Spinal cord (tissue), 10 donors: Measurements from ENCODE around the gene TEX48. TPM values are rescaled to one million over a fixed set of nuclear protein-coding genes. Genes with fewer than 3 reads are reported as not detected.

Experiments used
- DNase-seq, 6 donors: peaks; one replicate each; pipeline versions ENCODE4 v3.0.0 to v3.0.0-alpha.2; 2013 to 2015; ENCODE audit warnings: low spot score in 6 of 6, low read depth in 4 of 6
- H3K27ac ChIP-seq: one replicate; pipeline ENCODE4 v1.5.1; 2013; ENCODE audit warnings: low read depth, low read length, control low read depth
- H3K27me3 ChIP-seq: one replicate; pipeline ENCODE4 v1.6.1; 2013; ENCODE audit warnings: low read length; ENCODE audit not compliant: control insufficient read depth, insufficient read depth
- H3K36me3 ChIP-seq: one replicate; pipeline ENCODE4 v1.6.1; 2013; ENCODE audit warnings: low read length; ENCODE audit not compliant: control insufficient read depth, insufficient read depth
- H3K4me1 ChIP-seq: one replicate; pipeline ENCODE4 v1.6.1; 2013; ENCODE audit warnings: low read length; ENCODE audit not compliant: control insufficient read depth, insufficient read depth
- H3K4me3 ChIP-seq: one replicate; pipeline ENCODE4 v1.5.1; 2013; ENCODE audit warnings: low read depth, low read length, control low read depth
- H3K9me3 ChIP-seq: one replicate; pipeline ENCODE4 v1.6.1; 2013; ENCODE audit warnings: low read length; ENCODE audit not compliant: control insufficient read depth, insufficient read depth
- WGBS: methylation state at CpG from one replicate; pipeline ENCODE4 v1.1.5; 2013; ENCODE audit warnings: missing lambda C conversion rate; ENCODE audit not compliant: insufficient coverage; 5-methylcytosine and 5-hydroxymethylcytosine counted together
- long read RNA-seq, 4 donors: transcript quantifications; one replicate each; lab custom pipeline, GENCODE V29; 2026
- polyA plus RNA-seq, 2 donors: library from polyadenylated mRNA; unstranded; fragments of 120-200 nt; gene quantifications; one replicate each; pipeline ENCODE4 v1.2.1, GENCODE V29; 2013; ENCODE audit not compliant: insufficient read length in 2 of 2
- total RNA-seq, 2 donors: library from RNA; depleted of rRNA in 1 of 2; stranded (reverse); fragments of 120-200 nt in 1 of 2; fragments of >200 nt in 1 of 2; gene quantifications; one replicate each; pipeline versions ENCODE4 v1.2.3 to v1.2.4, GENCODE V29; 2013 to 2014
- donor health status: healthy.

Gene TEX48, protein sequence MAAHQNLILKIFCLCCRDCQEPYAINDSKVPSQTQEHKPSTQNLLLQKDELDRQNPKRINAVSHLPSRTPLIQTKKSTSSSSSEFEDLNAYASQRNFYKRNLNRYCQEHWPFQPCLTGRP
- not detected for total RNA-seq
- polyA plus RNA-seq: not detected
- long read RNA-seq, donor 1: 0 reads
- long read RNA-seq, donor 2: 0 reads
- long read RNA-seq, donor 3: 0 reads
- long read RNA-seq, donor 4: 0 reads

DNA sequence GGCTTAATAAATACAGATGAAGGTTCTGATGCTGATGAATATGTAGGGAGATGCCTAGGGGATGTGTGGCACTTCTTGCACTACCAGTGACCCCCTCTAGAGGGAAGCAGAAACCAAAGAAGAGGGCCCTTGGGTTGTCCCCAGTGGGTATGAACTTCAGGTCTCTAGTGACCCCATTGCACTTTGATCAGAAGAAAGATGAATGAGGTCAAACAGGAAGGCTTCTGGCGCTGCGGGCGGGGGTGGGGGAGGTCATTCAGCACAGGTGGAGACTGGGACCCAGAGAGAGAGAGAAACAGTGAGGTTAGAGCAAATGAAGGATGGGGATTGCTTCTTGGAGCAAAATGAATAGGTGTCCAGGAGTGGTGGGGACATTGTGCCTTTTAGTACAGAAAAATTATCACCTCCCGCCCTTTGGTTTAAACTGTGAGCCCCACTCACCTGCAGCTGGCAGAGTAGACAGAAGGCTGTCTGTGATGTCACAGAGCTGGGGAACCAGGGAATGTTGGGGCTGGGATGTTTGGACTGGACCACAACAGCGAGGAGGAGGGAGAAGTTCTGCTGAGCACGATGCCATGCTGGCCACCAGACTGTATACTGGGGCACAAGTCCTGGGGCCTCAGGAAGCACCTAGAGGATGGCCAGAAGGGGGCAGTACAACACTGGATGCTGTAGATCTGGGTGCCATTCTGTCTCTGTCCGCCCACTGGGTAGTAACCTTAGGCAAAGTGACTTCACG, at the start of gene TEX48:
Gene TEX48 (minus strand): TSS at position 599 of the 739 bp plus-strand sequence. CDS start 10,469 bp downstream, outside the sequence.
- Histone ChIP-seq H3K9me3 (no peaks in the 10 kb centered on the region), H3K4me1 (no peaks in the 10 kb centered on the region), H3K36me3 (no peaks in the 10 kb centered on the region), H3K27ac (no peak within 1 kb of the TSS), H3K4me3 (no peak within 1 kb of the TSS), H3K27me3 (no peaks in the 10 kb centered on the region)
- peak in 2 of 6 donors; percentile 40 to 63 for DNase-seq
- WGBS: 81% methylated on average over 6 of the region's 8 CpGs

DNA sequence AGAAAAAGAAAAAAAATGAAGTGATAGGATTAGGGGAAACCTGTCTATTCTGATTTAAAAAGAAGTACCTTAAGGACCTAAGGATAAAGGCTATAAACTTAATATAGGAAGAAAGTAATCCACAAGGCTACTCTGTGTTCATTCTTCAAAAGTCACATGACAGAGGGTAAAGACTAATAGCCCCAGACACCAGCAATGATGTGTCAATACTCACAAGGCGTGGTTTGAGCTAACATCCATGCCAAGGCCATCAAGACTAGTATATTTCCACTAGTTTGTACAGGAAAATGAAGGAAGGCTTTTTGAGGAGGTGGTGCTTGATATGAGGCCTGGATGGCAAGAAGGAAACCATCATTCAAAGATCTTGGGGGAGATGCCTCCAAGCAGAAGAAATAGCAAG, 49.7 kb upstream of the TEX48 start:
- H3K27me3 ChIP-seq: no peaks in the 10 kb centered on the region
- no CpG with 5 or more reads among the region's 1 CpG for WGBS

DNA sequence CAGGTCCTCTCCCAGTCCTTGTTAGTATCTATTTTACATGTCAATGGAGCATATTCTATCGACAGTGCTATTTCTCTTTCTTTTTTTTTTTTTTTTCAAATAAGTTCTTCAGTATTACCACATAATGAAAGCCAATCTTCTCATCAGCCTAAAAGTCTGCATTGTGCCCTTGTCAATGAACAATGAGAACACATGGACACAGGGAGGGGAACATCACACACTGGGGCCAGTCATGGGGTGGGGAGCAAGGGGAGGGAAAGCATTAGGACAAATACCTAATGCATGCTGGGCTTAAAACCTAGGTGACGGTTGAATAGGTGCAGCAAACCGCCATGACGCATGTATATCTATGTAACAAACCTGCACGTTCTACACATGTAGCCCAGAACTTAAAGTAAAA, 47.7 kb upstream of the TEX48 start:
- Histone ChIP-seq H3K36me3 (no peaks in the 10 kb centered on the region), H3K27ac (no peak overlapping the region), H3K27me3 (no peaks in the 10 kb centered on the region), H3K4me3 (no peak overlapping the region), H3K4me1 (no peaks in the 10 kb centered on the region), H3K9me3 (no peaks in the 10 kb centered on the region)
- WGBS: 56% methylated on average over 1 of the region's 5 CpGs
- no peak for DNase-seq

More for the DNA sequence above, 49.7 kb upstream of the TEX48 start:
- no peak overlapping the region for H3K27ac ChIP-seq
- no peaks in the 10 kb centered on the region for H3K9me3 ChIP-seq
- DNase-seq: no peak
- no peak overlapping the region for H3K4me3 ChIP-seq
- no peaks in the 10 kb centered on the region for H3K4me1 ChIP-seq
- no peaks in the 10 kb centered on the region for H3K36me3 ChIP-seq

DNA sequence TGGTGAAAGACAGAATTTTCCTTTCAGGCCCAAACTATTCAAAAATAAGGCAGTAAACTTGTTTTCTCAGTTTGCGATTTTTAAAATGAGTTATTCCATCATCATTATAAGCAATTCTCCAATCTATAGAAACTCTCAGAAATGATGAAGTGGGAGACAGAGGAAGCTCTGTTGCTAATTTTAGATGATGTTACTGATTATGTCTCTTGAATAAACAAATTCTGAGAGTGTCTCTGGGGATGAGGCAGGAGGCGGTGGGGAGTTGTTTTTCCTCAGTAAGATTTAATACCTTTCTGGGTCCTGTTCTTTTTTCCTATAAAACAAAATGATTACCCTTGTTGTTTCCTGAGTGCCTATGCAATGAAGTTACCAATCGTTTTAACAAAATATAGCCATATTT, 43.9 kb upstream of the TEX48 start:
- H3K4me3 ChIP-seq: no peak overlapping the region
- no peak overlapping the region for H3K27ac ChIP-seq
- 83% methylated on average over 1 of the region's 3 CpGs for WGBS
- no peaks in the 10 kb centered on the region for H3K27me3 ChIP-seq
- H3K4me1 ChIP-seq: no peaks in the 10 kb centered on the region
- H3K9me3 ChIP-seq: no peaks in the 10 kb centered on the region
- H3K36me3 ChIP-seq: no peaks in the 10 kb centered on the region
- peak in 1 of 6 donors; percentile 62 for DNase-seq

DNA sequence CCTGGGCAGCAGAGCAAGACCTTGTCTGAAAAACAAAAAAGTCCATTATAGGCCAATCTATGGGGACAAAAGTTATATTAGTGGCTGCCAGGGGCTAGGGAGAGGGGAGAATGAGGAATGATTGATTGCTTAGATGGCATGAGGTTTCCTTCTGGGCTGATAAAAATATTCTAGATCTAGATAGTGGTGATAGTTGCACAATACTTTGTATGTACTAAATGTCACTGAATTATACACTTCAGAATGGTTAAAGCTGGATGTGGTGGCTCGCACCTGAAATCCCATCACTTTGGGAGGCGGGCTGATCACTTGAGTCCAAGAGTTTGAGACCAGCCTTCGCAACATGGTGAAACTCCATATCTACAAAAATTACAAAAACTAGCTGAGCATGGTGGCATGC, 42.8 kb upstream of the TEX48 start:
- no peaks in the 10 kb centered on the region for H3K9me3 ChIP-seq
- H3K4me1 ChIP-seq: no peaks in the 10 kb centered on the region
- WGBS: no CpG with 5 or more reads among the region's 3 CpGs

DNA sequence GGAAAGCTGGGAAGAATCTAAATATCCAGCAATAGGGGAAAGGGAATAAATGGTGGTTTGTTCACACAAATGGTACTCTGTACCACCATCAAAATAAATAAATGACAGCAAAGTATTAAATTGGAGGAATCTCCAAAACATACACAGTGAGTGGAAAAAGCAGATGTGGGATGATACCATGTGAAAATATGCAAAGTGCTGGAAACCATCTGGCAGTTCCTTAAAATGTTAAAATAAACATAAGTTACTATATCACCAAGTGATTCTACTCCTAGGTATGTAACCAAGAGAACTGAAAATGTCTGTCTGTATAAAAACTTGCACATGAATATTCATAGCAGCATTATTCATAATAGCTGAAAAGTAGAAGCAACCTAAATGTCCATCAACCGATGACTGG, 41.9 kb upstream of the TEX48 start:
- Histone ChIP-seq H3K36me3 (no peaks in the 10 kb centered on the region), H3K27me3 (no peaks in the 10 kb centered on the region), H3K9me3 (no peaks in the 10 kb centered on the region), H3K27ac (no peak overlapping the region), H3K4me3 (no peak overlapping the region), H3K4me1 (no peaks in the 10 kb centered on the region)
- WGBS: no CpG with 5 or more reads among the region's 1 CpG
- DNase-seq: no peak

More for the DNA sequence above, 42.8 kb upstream of the TEX48 start:
- H3K36me3 ChIP-seq: no peaks in the 10 kb centered on the region
- H3K27ac ChIP-seq: no peak overlapping the region
- H3K4me3 ChIP-seq: no peak overlapping the region
- DNase-seq: no peak
- H3K27me3 ChIP-seq: no peaks in the 10 kb centered on the region

DNA sequence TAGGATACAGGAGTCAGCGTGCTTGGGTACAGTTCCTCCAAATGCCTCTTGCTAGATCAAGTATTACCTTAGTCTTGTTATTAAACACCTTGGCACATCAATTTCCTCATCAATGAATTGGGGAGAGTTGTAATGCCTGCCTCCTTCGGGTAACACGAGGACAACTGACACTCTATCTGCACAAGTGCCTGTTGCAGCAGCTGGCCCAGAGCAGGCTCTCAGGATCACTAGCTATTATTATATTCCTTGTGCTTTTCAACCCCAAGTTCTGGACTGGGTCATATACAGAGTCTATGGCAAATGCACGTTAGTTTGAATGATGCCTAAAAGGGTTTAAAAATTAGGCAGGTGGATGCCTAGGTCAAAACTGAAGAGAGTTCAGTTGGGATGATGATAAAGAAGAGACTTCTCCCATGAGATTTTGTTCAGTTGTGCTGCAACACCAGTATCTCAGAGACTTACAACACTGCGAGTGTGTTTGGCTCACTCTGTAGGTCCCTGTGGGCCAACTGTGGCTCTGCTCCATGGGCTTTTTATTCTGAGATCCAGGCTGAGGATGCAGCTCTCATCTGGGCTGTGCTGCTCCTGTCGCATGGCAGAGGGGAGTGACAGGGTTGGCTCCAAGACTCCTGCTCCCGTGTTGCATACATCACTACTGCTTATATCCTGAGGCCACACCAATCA, 41.1 kb upstream of the TEX48 start:
- Histone ChIP-seq H3K4me3 (no peak overlapping the region), H3K27ac (no peak overlapping the region), H3K9me3 (no peaks in the 10 kb centered on the region), H3K4me1 (no peaks in the 10 kb centered on the region), H3K27me3 (no peaks in the 10 kb centered on the region), H3K36me3 (no peaks in the 10 kb centered on the region)
- peak in 1 of 6 donors; percentile 27 for DNase-seq
- 50% methylated on average over 3 of the region's 7 CpGs for WGBS

DNA sequence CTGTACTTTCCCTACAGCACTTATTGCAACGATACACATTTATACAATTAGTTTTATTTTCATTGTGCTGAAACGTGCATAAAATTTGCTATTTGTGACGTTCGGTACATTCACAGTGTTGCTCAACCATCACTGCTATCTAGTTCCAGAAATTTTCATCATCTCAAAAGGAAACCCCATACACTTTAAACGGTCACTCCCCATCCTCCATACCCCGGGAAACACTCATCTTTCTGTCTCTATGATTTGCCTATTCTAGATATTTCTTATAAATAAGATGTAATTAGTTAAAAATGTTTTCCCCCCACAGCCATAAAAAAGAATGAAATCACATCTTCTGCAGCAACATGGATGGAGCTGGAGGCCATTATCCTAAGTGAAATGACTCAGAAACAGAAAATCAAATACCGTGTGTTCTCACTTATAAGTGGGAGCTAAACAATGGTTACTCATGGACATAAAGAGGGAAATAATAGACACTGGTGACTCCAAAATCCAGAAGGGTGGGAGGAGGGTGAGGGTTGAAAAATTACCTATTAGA, 40.2 kb upstream of the TEX48 start:
- H3K4me3 ChIP-seq: no peak overlapping the region
- peak in 1 of 6 donors; percentile 21 for DNase-seq
- 67% methylated on average over 4 of the region's 7 CpGs for WGBS
- no peaks in the 10 kb centered on the region for H3K4me1 ChIP-seq
- no peak overlapping the region for H3K27ac ChIP-seq
- no peaks in the 10 kb centered on the region for H3K36me3 ChIP-seq
- H3K27me3 ChIP-seq: no peaks in the 10 kb centered on the region
- H3K9me3 ChIP-seq: no peaks in the 10 kb centered on the region

DNA sequence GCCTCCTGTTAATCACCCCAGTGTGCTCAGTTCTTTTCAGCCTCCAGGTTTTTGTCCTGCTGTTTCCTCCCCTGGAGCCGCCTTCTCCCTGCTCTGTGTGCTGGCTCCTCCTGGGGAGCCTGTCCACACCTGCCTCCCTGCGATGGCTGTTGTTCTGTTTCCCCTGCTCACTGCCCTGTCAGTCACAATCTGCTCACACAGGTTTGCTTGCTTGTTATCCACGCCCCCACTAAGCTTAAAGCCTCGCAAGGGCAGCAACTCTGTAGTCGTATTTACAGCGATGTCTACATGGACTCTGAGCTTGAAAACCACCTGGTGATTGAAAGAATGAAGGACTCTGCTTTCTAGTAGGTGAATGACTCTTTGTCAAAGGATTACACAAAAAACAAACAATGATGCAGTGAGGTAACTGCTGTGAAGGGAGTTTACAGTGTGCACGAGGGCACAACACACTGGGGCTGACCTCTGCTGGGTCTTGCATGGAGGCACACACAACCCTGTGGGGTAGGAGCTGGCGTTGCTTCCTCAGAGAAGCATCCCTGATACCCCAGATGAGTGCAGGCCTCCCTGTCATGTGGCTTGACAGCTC, 39.6 kb upstream of the TEX48 start:
- Histone ChIP-seq H3K4me1 (no peaks in the 10 kb centered on the region), H3K4me3 (no peak overlapping the region), H3K9me3 (no peaks in the 10 kb centered on the region), H3K36me3 (no peaks in the 10 kb centered on the region), H3K27ac (no peak overlapping the region), H3K27me3 (no peaks in the 10 kb centered on the region)
- DNase-seq: no peak
- 55% methylated on average over 6 of the region's 8 CpGs for WGBS
